Measurements from ENCODE around the gene USP54. TPM values are rescaled to one million over a fixed set of nuclear protein-coding genes. Genes with fewer than 3 reads are reported as not detected.

USP54 gene
- total RNA-seq, 1 experiment from 2014 or later = 35.9 TPM

DNA sequence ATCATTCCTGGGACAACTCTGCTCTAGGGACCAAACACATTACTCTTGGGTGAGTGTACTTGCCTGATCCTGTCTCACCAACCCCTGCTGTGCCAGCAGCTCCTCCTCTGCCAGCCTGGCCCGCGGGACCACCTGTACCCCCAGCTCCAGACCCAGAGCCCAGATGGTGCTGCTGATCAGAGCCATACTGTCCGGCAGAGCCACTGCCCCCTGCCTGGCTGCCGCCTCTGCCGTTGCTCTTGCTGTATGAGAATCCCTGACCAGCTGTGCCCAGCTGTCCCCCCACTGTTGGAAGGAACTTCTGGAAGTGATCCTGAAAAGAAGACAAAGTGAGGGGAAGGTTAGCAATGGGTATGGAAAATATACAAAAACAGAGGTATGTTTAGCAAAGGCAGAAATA, 43.3 kb upstream of the USP54 start:
- POLR2A ChIA-PET (ENCODE audit: low non-redundant PET) = interaction anchor here (0.5 kb wide), 1 partner anchor 82 kb away, joined by 6 read pairs; no protein-coding TSS in a partner anchor
- H3K4me1 ChIP-seq (ENCODE audit: insufficient read depth, low read length, poor library complexity, severe bottlenecking) = no peaks in the 10 kb centered on the region
- H3K9me3 ChIP-seq (ENCODE audit: low read depth, low read length, poor library complexity, severe bottlenecking) = no peaks in the 10 kb centered on the region
- intact Hi-C loops (cut with micrococcal nuclease; ENCODE audit: unreplicated experiment) = no loop called here
- H3K27ac ChIP-seq (ENCODE audit: low read depth, low read length, poor library complexity, severe bottlenecking) = no peak overlapping the region
- H3K36me3 ChIP-seq (ENCODE audit: insufficient read depth, low read length, poor library complexity, severe bottlenecking) = no peaks in the 10 kb centered on the region
- no TSS peak for BruUV-seq (replicated peaks)
- H3K27me3 ChIP-seq (replicated peaks; ENCODE audit: insufficient read depth, low read depth, low read length, poor library complexity) = no peaks in the 10 kb centered on the region
- no peak for DNase-seq (ENCODE audit: low spot score)
- no peak overlapping the region for H3K4me3 ChIP-seq (ENCODE audit: low read depth, low read length, poor library complexity, severe bottlenecking)
- CTCF ChIA-PET = no interaction called here
- TF ChIP-seq CTCF (conservative IDR thresholded peaks at IDR 0.05; ENCODE audit: low read depth, low read length) = no peak
- TF ChIP-seq EZH2 (IDR thresholded peaks at IDR 0.05; ENCODE audit: borderline replicate concordance, low read depth, low read length, poor library complexity, severe bottlenecking) = no peak

- Histone ChIP-seq H3K27ac (ENCODE audit: low read depth, low read length, poor library complexity, severe bottlenecking) (no peak overlapping the region), H3K4me3 (ENCODE audit: low read depth, low read length, poor library complexity, severe bottlenecking) (no peak overlapping the region), H3K9me3 (ENCODE audit: low read depth, low read length, poor library complexity, severe bottlenecking) (no peaks in the 10 kb centered on the region), H3K36me3 (ENCODE audit: insufficient read depth, low read length, poor library complexity, severe bottlenecking) (no peaks in the 10 kb centered on the region), H3K27me3 (replicated peaks; ENCODE audit: insufficient read depth, low read depth, low read length, poor library complexity) (no peaks in the 10 kb centered on the region), H3K4me1 (ENCODE audit: insufficient read depth, low read length, poor library complexity, severe bottlenecking) (peaks cover 6% of the 10 kb centered on the region)
- TF ChIP-seq EZH2 (IDR thresholded peaks at IDR 0.05; ENCODE audit: borderline replicate concordance, low read depth, low read length, poor library complexity, severe bottlenecking) (no peak), CTCF (conservative IDR thresholded peaks at IDR 0.05; ENCODE audit: low read depth, low read length) (no peak)
- DNase-seq (ENCODE audit: low spot score) = no peak
- POLR2A ChIA-PET (ENCODE audit: low non-redundant PET) = interaction anchor here (0.6 kb wide), 1 partner anchor 341 kb away, joined by 3 read pairs; no protein-coding TSS in a partner anchor
- intact Hi-C loops (cut with micrococcal nuclease; ENCODE audit: unreplicated experiment) = no loop called here
- CTCF ChIA-PET = no interaction called here
- BruUV-seq (replicated peaks) = no TSS peak
These were observed 38.0 kb upstream of the USP54 start for GRCh38 chr10:73629165-73629564.

DNA sequence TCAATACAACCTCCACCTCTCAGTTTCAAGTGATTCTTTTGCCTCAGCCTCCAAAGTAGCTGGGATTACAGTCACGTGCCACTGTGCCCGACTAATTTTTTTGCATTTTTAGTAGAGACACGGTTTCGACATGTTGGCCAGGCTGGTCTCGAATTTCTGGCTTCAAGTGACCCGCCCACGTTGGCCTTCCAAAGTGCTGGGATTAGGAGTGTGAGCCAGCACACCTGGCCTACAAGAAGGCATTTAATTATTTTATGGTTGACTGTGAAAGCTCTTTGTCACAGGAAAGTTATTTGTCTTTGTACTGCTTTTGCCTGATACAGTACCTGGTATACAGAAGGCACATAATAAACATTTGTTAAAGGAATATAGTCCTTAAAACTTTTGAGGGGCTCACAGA, 37.3 kb upstream of the USP54 start:
- CTCF ChIA-PET = no interaction called here

More for the DNA sequence above, 37.3 kb upstream of the USP54 start:
- BruUV-seq (replicated peaks) = no TSS peak
- H3K4me3 ChIP-seq (ENCODE audit: low read depth, low read length, poor library complexity, severe bottlenecking) = no peak overlapping the region
- TF ChIP-seq EZH2 (IDR thresholded peaks at IDR 0.05; ENCODE audit: borderline replicate concordance, low read depth, low read length, poor library complexity, severe bottlenecking) (no peak), CTCF (conservative IDR thresholded peaks at IDR 0.05; ENCODE audit: low read depth, low read length) (no peak)
- H3K9me3 ChIP-seq (ENCODE audit: low read depth, low read length, poor library complexity, severe bottlenecking) = no peaks in the 10 kb centered on the region
- DNase-seq (ENCODE audit: low spot score) = no peak
- H3K4me1 ChIP-seq (ENCODE audit: insufficient read depth, low read length, poor library complexity, severe bottlenecking) = peaks cover 6% of the 10 kb centered on the region
- intact Hi-C loops (cut with micrococcal nuclease; ENCODE audit: unreplicated experiment) = no loop called here
- H3K27me3 ChIP-seq (replicated peaks; ENCODE audit: insufficient read depth, low read depth, low read length, poor library complexity) = no peaks in the 10 kb centered on the region
- H3K27ac ChIP-seq (ENCODE audit: low read depth, low read length, poor library complexity, severe bottlenecking) = no peak overlapping the region
- H3K36me3 ChIP-seq (ENCODE audit: insufficient read depth, low read length, poor library complexity, severe bottlenecking) = no peaks in the 10 kb centered on the region
- POLR2A ChIA-PET (ENCODE audit: low non-redundant PET) = no interaction called here

All from A673 (cell line).